NOMO-1 treated with DMSO at 0.1 percent for 48 hours (cell line): Measurements from ENCODE around the gene GM2A.
"Not testable (repeated sequence)": the region's sequence is repeated elsewhere in the genome, so short reads cannot be mapped to it uniquely, and the experiment has no call there.

Source experiments
- DNase-seq: peaks from one replicate; lab custom pipeline; 2025; ENCODE audit not compliant: unreplicated experiment; lab: John Stamatoyannopoulos, UW

Gene GM2A

DNA sequence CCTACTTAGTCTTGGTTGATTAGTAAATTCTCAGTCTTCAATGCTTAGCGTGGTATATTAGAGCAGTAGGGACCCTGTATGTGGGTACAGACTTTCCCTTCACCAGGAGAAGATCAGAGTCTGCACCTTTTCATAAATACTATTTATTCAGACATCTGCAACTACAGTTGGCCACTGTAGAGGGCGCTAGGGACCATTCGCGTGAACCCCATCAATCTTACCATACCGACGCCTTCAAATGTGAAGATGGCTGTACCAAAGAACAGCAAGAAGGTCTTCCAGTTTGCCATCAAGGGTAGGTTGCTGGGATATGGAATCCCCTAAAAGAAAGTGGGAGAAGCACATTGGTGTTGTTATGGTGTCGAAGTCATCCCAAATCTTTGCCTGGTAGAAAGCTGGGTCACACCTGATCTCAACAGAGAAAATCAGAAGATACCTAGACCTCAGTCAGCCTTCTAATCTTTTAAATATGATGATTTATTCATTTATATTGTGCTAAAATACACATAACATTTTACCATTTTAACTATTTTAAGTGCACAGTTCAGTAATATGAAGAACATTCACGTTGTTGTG is 31.5 kb downstream of the GM2A start:
- peak; percentile 18 for DNase-seq

DNA sequence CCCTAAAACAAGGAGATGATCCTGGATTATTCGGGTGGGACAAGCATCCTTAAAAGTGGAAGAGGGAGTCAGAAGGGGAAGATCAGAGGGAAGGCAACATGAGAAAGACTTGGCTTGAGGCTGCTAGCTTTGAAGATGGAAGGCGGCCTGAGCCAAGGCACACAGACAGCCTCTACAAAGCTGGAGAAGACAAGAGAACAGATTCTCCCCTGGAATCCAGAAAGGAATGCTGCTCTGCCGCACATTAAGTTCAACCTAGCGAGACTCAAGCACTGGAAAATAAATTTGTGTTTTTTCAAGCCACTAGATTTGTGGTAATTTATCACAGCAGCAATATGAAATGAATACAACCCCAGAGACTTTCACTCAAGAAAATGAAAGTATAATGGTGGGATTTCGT is 32.7 kb downstream of the GM2A start:
- no peak for DNase-seq

DNA sequence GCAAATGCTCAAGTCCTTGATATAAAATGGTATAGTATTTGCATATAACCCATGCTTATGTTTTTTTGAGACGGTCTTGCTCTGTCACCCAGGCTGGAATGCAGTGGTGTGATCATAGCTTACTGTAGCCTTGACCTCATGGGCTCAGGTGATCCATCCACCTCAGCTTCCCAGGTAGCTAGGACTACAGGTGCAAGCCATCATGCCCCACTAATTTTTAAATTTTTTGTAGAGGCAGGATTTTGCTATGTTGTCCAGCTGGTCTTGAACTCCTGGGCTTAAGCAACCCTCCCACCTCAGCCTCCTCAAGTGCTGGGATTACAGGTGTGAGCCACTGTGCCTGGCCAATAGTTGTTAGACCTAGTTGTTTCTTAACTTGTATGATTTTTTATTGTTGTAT is 33.3 kb downstream of the GM2A start:
- no peak for DNase-seq

DNA sequence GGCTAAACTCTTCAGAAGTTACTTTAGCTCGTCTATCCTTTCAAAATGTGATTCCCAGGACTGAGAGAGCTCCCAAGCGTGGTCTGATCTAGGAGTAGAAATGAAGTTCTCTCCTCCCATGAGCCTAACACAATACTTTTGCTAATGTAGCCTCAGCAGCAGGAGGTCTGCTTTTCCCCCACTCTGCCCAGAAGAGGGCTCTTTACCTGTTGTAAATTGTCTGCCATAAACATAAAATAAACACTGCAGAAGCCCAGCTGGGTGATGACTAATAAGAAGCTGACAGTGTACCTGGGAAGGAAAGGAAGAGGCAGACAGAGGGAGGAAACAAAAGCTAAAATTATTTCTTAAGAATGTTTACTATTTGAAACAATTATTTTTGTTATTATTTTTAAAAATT is 35.2 kb downstream of the GM2A start:
- DNase-seq, result no peak

DNA sequence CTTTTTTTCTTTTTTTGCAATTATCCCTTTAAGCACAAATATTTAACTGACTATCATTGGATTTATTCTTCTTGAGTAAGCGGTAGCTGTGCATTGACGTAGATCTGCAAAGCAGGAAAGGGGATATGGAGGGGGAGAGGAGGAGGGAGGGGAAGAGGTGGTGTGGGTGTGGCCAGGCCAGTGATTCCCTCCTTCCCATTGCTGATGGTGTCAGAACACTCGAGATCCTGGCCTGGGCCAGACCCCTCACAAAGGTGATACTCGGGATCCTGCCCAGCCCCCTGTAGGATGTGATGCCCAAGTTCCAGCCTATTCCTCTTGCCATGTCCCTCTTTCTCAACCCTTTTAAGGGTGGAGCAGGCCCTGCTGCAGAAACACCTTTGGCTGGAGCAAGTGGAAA is 40.6 kb downstream of the GM2A start:
- DNase-seq, result no peak

DNA sequence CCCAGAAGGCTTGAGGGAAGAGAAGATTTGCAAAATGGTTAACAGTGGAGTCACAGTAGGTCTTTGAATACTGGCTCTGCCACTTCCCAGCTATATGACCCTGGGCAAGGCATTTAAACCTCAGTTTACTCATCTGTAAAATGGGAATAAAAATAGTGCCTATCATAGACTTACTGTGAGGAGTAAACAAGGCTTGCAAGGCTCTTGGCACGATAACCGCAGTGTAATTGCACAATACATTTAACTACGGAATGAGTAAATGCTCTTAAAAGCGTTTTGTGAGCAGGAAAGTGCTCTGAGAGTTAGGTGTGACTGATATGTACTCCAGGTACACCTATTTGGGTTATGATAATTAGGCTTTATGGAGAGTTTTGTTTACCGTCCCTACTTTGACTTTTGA is 42.2 kb downstream of the GM2A start:
- DNase-seq, result peak; percentile 68

DNA sequence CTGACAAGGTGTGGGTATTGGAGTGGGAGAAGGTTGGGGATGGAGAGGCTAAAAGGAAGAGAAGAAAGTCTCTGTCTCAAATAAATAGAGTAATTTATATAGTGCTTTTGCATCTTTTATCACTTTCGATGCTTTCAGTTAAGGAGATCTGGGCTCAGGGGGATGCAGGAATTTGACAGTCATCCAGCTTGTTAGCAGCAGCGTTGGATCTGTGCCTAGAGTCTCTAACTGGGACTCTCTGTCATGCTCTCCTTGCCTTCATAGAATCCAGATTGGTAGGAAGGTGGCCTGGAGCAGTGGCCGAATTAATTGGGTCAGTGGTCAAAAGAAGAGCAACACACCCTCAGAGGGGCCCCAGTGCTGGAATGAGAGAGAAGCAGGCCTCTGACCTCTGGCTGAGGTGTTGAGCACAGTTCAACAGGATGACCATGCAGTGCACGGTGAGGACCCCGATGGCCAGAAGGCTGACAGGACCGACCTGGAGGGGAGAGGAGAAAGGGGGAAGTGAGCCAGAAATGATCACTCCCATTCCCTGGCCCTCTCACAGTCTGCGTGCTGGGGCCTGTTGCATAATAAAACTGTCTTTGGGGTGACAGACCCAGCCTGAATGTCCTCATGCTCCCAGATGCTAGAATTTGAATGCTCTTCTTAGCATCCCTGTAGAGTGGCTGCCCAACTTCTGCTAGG is 42.9 kb downstream of the GM2A start:
- DNase-seq, result peak; percentile 83

DNA sequence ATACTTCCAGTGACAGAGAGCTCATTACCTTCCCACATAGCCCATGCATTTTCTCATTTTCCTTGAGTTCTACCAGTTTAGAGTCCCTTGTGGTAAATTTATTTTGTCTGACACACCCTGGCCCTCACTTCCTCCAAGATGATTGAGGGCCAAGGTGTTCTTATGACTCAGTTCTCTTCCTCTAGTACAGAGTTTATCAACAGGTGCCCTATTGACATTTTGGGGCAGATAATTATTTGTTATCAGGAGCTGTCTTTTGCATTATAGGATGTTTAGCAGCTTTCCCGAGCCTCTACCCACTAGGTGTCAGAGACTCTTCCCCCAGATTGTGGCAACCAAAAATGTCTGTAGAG is 43.5 kb downstream of the GM2A start:
- no peak for DNase-seq

DNA sequence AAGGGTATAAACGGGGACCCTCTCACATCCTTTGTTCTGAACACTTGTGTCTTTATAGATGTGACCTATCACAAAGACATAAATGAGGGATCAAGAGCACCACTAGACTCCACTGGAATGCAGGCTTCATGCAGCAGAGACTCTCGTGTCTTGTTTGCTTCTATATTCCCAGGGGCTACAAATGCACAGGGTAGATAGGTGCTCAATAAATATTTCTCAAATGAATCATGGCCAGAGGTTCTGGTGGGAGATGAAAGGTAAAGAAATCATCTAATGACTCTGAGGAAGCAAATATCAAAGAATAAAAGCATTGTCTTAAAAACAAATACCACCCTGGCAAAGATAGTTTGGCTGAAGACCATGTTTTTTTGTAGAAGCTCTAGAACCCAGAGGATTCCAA is 44.0 kb downstream of the GM2A start:
- DNase-seq, result no peak

DNA sequence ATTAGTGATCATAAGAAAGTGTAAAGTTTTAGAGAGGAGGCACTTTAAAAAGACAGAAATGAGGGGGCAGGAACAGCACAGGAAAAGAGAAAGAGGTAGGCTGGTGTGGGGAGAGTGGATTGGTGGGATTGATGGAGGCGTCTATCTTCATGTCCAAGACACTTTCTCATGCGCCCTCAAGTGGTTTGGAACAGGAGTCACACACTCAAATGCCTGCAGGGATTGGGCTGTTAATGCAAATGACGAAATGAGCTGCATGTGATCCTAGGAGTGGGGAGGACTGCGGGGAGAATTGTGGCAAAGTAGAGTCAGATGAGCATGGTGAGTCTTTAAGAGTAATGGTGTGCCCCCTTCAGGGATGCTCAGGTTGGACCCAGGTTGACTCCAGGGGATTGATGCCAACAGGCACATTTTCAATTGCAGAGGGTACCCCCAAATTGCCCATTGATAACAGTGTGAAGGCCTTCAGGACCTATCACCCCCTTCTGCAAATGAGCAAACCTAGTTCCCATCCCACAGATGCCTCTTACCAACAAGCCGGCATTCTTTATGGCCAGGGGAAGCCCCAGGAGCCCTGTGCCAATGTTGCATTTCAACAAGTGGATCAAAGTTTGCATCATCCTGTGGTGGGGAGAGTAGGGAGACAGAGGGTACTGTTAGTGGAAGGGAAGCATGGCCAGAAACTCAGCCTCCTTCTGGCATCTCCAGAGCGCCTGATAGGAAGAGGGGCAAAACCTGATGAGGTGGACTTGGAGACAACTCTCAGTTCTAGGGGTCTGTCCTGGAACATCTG is 45.3 kb downstream of the GM2A start:
- peak; percentile 37 for DNase-seq

DNA sequence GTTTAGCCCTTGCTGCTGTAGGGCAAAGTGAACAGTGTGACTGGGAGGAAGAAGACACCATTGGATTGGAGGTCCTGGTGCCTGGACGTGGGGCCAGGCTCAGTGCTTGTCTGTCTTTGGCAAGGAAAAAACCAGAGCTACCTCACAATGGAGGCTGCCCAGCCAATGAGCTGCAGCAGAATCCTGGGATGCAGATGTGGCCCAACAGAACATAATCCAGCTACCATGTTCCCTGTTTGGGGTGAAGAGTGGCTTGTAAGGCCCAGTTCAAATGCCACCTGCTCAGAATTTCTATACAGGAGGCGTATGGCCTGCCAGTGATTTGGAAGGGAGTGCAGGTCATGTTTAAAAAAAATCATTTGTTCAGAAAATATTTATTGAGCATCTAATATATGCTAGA is 50.7 kb downstream of the GM2A start, which contains the start of gene SLC36A3:
Gene SLC36A3, minus strand, starts transcription at position 101 of the 400 bp plus-strand sequence. CDS start 412 bp downstream, outside the sequence.
- no peak for DNase-seq

DNA sequence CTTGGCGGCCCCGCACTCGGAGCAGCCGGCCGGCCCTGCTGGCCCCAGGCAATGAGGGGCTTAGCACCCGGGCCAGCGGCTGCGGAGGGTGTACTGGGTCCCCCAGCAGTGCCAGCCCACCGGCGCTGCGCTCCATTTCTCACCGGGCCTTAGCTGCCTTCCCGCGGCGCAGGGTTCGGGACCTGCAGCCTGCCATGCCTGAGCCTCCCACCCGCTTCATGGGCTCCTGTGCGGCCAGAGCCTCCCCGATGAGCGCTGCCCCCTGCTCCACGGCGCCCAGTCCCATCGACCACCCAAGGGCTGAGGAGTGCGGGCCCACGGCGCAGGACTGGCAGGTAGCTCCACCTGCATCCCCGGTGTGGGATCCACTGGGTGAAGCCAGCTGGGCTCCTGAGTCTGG is 56.3 kb downstream of the GM2A start:
- DNase-seq, result not testable (repeated sequence)

DNA sequence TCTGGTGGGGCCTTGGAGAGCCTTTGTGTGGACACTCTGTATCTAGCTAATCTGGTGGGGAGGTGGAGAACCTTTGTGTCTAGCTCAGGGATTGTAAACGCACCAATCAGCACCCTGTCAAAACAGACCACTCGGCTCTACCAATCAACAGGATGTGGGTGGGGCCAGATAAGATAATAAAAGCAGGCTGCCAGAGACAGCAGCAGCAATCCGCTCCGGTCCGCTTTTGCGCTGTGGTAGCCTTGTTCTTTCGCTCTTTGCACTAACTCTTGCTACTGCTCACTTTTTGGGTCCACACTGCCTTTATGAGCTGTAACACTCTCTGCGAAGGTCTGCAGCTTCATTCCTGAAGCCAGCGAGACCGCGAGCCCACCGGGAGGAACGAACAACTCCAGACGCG is 56.8 kb downstream of the GM2A start:
- not testable (repeated sequence) for DNase-seq

DNA sequence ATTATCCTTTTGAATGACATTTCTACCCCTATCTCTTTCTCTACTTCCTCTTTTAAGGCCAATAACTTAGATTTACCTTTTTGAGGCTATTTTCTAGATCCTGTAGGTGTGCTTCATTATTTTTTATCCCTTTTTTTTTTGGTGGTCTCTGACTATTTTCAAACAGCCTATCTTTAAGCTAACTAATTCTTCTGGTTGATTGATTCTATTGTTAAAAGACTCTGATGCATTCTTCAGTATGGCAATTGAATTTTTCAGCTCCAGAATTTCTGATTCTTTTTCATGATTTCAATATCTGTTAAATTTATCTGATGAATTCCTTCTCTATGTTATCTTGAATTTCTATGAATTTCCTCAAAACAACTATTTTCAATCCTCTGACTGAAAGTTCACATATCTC is 57.9 kb downstream of the GM2A start:
- no peak for DNase-seq

DNA sequence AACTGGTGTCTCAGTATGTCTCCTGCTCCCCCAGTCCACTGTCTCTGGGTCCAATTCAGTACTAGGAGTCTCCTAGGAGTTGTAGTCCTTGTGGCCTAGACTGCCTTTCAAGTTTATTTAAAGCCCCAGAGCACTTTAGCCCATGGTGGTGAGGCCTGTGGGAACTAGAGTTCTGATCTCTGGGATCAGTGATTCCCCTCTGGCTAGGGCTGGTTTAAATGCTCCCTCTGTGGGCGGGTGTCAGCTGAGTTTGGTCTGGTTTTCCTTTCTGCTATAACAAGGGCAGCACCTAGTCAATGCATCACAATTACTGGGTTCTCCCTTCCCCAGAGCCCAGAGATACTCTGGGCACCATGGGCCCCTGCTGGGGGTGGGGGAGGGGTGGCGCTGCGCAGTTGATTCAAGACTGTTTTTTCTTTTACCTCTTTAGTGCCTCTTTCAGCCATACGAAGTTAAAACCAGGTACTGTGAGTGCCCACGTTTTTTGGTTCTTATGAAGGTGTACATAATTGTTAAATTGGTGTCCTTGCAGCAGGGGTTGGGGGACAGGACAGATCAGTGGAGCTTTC is 59.9 kb downstream of the GM2A start:
- no peak for DNase-seq

DNA sequence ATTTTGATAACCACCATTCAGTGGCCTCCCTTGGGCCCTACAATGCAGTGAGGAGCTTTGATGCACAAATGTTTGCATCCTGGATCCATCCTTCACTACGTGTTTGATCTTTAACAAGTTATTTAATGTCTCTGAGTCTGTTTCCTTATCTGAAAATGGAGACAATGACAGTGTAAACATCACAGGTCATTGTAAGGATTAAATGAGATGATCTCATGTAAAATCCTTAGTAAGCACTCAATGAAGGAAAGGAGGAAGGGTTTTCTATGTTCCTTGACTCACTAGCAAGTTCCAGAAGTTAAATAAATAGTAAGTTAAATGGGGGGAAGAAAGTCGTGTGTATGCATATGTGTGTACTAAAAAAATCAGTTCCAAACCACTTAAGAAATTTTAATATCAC is 60.4 kb downstream of the GM2A start:
- no peak for DNase-seq

DNA sequence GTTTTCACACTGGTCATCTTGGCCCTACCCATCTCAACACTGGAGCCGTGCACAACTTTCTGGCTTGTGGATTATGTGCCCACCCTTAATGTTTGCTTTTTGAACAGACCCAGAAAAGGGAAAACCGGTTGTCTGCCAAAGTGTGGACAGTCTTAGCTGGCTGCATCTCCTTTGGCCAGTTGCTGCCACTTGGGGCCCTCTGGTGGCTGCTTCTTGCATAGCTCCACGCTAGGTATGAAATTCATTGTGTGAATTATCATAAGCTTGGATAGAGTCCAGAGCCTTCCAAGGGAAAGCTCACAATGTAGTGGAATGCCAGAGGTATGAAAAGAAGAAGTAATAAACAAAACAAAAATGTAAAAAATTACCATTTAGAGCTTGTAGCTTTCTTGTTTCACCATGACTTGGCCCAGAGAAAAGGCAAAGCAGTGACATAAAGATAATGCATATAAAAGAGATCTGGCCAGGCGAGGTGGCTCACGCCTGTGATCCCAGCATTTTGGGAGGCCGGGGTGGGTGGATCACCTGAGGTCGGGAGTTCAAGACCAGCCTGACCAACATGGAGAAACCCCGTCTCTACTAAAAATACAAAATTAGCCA is 63.1 kb downstream of the GM2A start:
- DNase-seq, result peak; percentile 26

DNA sequence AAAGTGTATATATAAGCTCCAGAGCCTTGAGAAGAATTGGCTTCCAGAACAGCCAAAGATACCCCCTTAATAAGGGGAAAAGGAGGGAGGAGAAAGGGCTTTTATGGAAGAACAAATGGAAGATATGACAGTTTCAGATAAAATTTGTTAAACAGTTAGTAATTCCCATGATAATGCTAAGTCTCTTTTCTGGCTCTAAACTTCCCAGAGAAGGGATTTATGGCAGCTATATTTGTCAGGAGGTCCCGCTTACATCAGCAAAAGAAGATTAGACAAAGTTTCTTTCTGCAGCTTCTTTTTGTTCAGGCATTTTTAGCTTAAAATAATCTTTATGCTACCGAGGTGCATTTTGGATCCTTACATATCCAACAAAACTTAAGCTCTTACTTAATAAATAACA is 64.9 kb downstream of the GM2A start:
- DNase-seq, result no peak

DNA sequence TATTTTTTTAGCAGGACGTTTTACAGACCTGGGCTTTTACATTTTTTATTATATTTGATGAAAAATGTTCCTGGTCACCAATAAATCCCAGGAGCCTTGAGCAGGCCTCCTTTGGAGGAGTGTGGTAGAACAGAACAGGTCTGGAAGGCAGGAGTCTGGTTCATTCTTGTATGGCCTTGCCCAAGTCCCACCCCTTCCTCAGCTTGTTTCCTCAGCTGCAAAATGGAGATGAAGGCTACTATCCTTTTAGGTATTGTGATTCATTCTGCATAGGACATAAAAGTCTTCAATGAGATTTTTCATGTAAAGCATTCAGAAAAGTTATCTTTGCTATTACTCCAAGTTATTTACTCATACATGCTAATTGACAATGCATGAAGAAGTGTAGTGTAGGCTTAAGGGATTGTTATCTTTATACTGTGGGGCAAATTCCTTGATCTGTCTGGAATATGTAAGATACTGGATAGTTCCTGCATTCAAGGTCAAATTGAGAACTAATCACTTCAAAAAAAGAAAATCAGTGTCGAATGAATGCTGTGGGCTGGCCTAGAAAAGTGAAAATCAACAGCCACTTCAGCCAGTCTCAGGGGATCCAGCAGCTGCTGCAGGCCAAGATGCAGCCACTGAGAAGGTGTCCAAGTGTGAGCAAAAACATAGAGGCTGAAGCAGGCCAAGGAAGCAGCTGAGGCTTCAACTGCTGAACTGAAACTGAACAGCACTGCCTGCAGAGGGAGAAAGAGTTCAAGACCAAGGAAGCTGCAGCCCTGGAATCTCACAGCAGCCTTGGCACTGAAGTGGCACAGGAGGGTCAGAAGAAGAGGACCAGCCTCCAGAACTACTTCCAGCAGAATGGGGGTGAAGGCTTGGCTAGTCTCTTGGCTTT is 66.1 kb downstream of the GM2A start:
- peak; percentile 32 for DNase-seq
